Activated CD8-positive, alpha-beta memory T cell treated with anti-CD3 and anti-CD28 coated beads, Interleukin-2, amount 50 U/mL, for 24 hours (primary cell): ENCODE measurements around the gene PLEKHG1.

Experiments used
- DNase-seq: peaks from one replicate; pipeline ENCODE4 v3.0.0-alpha.2; 2020; ENCODE audit errors: extremely low read depth

PLEKHG1 gene

DNA sequence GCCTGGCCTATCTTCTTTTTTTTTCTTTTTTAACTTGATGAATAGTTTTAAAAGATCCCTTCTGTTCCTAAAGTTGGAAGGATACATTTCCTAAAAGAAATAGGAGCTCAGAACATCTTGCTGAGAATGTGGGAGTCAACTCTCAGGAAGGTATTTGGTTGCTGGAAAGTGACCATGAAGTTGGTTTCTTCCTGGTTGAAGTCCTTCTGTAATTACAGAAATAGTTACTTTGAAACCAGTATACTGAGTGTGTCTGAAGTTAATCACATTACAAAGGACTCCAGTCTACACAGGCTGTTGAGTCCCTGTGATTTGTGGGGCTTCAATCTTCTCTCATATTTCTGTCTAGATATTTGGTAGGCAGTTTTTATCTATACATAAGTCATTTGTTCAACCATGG is 9.8 kb upstream of the PLEKHG1 start:
- DNase-seq, result no peak

DNA sequence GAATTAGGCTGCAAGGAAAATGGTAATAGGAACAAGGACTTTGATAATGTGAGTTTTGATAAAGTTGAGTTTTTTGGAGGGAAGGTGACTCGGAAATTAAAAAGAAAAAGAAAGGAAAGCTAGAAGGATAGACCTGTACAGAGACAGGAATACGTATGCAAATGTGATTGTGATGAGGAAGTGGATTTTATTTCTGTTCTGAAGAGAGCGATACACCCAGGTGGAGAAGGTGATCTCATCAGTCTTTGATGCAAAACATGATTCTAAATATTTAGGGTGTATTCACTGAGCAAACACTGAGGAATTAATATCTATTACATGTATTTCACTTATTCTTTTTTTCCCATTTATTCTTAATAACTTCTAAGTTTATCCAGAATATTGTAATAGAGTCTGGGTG is 9.2 kb upstream of the PLEKHG1 start:
- DNase-seq, result no peak

DNA sequence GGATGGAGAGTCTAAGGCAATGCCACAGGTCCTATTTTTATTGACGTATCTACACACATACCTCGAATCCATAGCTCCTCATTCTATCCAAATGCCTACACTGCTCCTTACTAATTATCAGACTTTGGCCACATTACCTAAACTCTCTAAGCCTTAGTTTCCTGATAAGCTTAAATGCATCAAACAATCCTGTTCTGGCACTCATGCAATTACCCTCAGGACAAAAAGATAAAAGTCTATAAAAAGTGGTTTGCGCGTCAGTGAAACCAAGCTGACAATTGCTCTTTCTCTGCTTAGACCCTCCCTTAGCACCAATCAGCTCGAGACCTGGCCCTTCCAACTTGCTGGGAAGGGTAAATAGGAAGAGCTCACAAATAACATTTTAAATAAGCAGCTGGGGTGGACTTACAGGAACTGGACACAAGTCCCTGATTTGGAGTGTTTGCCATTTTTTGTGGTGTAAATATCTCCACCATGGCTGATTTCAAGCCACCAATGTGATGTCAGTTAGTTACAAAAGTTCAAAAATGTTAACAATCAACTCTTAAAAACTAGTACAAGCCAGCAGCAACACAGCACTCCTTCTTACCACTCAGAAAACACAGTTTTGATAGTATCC is 7.2 kb upstream of the PLEKHG1 start:
- no peak for DNase-seq

DNA sequence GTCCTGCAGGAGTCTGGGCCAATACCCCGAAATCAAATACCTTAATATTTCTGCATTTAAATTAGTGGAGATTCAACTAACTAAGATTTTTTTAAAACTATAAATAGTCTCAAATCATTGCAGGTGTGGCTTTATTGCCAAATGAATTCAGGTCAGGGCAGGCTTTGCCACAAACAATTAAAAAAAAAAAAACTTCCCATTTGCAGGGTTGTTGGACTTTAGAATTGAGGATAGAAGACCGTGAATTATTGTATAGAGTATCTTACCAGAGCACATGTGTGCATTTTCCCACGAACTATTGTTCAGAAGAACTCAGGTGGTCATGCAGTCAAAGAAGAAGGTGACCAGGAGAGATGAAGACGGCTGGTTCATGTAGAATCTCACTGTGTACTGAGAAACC is 6.6 kb upstream of the PLEKHG1 start:
- DNase-seq, result no peak

DNA sequence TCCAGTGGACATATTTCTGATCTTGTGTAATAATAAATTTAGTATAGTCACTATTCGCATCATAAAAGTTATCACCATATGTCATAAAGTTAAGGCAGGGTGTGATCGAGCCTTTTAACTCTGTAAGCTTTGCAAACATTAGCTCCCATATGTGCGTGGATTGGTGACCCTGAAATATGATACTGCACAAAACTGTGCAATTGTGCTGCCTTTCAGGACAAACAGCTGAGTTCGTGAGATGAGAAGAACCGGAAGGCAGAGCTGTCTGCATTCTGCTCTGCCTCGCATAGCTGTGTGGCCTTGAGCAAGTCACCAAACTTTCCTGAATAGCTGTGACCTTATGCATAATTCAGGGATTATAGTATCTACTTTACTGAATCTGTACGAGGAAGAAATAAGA is 3.2 kb upstream of the PLEKHG1 start:
- DNase-seq, result no peak

DNA sequence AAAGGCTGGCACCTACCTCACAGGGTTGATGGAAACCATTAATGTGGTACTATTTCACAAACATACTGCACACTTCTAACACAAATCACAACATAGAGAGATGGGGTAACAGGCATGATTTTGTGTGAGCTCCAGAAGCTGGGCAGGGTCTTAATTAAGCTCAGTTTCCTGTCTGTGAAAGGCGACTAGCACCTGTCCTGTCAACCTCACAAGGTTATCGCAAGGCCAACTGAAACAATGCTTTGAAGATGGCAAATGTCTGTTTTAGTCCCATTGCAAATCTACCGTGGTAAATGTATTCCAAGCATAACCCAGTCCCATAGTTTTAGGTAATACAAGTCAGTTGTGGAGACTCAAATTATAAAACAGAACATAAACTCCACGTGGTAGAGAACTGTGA is 1.3 kb upstream of the PLEKHG1 start:
- DNase-seq, result no peak

DNA sequence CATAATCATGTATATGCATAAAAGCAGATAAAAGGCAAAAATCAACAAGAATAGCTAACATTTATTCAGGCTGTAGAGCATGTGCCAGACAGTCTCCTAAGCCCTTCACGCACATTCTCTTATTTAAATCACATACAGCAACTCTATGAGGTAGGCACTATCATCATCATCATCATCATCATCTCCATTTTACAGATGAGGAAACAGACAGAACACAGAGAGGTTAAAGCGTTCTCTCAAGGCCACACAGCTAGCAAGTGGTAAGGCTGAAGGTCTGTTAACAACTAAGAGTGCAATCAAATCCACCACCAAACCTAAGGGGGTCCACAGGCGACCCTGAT is 857 bp upstream of the PLEKHG1 start:
- DNase-seq, result no peak

DNA sequence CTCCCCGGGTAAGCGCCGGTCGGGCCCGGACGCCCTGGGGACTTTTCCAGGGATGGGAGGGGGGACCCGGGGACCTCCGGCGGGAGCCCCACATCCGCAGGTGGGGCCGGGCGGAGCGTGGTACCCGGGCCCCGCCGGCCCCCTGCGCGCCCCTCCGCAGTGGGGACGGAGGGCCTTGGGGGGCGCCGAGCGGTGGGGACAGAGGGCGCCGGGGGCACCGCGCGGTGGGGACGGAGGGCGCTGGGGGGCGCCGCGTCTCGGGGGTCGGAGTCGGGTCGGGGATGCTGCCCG is 270 bp downstream of the PLEKHG1 start:
- no peak for DNase-seq

DNA sequence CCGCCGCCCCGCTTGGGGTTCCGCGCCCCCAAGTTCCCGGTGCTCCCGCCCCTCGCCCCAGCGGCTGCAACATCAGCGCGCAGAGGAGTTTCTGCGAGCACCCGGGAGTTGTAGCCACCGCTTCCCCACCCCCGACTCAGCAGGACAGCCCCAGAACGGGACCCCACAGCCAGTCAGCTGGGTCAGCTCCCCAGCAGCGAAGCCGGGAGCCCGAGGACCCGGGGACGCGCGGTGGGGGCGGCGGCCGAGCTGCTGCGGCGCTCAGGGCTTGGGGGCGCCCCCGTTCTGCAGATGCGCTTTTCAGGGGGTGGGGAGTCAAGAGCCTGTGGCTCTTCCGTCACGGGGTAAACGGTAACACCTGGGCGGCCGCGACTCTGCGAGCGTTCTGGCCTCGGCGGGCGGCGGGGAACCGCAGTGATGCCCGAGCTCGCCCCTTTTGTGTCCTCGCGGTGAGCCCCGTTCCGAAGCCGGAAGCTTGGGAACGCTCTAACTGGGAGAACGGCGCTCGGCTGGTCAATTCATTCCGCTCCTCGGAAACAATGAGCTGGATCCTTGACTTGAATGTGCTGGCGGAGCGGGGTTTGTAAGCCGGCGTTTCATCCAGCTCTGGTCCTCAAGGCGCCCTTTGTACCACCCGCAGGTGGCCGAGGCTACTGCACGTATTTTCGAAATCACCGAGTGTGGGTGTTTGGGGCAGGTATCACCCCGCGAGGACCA is 774 bp downstream of the PLEKHG1 start:
- peak; percentile 15 for DNase-seq

DNA sequence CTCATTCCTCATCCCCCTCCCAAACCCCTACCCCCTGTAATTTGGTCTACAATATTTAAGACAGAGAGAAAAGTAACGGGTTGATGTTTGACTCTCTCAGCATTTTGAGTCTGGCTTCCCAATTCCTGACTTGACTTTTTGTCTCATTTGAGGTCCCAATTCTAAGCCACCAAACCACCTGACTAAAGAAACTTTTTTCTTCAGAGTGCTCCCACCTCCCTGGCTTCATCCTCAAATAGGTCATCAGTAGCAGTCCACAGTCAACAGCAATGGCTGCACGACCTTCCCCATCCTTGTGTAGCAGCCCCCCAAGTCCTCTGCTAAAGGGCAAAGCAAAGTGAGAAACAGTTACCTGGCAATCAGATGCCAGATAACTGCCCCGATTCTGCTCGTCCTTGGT is 1.8 kb downstream of the PLEKHG1 start:
- no peak for DNase-seq

DNA sequence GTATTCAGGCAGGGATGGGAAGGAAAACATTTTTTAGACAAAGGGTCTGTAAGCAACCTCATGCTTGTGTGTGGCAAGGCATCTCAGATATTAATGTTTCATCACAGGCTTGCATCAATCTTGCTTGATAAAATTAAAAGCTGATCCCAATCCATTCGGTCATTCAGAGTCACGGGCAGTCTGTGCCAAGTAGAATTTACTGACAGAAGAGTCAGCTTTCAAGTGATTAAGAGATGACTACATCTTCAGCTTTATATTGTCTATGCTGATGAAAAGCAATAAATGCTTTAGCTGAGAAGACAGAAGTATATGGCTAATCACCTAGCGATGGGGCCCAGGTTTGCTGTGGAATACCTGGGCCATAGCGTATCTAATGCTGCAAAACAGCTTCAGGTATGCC is 3.5 kb downstream of the PLEKHG1 start:
- DNase-seq, result no peak

DNA sequence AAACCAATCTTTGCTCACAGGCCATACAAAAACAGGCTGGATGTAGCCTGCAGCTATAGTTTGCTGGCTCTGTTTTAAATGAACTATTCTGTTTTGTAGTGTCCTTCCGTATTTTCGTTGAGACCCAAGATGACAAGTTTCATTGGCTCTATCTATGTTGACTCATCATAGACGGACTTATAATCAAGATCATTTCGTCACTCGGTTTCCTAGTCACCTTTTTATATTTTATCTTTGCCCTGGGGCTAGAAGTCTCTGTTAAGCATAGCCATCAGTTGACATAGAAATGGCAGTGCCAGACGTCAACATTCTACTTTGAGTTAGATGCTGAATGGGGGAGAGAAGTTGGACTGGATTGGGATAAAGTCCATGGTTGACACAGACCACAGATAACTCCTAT is 4.8 kb downstream of the PLEKHG1 start:
- DNase-seq, result no peak

DNA sequence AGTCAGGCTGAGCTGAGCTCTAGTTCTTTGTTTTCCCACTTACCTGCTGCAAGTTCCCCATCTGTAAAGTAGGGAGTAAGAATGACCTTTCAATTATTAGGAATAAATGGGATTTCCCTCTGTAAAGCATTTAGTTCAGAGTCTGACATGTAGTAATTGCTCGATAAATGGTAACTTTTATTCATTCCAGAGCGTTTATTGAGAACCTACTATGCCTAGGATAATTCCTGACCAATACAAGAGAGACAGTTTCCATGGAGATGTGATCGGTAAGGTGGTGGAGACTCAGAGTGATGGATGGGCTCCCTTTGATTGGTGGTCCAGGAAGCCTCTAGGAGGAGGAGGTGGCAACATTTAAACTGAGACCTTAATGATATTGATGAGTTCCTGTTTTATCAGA is 5.6 kb downstream of the PLEKHG1 start:
- no peak for DNase-seq

DNA sequence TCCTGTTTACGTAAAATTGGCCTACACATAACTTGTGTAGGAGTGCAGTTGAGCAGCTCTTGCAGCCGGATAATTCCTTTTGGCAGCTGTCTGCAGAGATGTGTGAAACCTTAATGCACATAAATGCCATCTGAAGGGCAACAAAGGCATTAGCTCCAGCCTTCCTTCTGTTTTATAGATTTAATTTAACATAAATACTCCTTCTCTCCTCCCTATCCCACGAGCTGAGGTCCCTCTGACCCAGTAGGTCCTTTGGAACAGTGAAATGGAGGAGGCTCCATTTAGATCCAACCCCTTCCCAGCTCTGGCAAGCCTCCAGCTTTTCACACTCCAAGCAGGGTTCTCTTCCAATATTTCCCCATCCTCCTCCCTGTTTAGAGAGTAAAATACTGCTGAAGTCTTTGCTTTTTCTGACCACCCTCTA is 6.5 kb downstream of the PLEKHG1 start:
- no peak for DNase-seq

DNA sequence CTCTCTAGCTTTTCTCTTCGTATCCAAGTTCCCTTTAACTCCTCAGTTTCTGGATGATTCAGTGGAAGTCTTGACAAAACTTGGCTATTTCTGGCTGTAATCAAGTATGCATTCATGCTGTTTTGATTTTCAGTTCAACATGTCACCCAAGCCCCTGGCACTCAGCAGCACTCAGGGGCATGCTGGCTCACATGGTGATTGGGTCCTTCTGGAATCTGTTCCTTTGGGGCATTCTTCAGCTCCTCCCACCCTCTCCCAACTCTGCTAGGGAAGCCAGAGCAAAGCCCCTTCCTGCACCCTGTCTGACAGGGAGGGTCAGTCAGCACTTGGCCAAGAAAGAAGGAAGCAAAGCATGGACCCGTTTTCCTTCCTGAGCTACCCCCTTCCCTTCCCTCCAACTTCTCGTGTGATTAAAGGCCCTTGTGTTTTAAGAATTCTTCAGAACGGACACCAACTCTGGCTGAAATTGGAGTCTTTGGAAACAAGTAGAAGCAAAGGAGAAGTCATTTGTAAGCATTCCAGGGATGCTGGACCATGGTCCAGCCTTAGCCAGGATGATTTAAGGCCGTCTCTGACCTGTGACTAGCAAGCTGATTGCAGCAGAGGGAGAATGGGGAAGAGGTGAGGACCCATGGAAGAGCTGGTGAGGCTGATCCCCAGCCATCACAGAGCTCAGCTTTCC is 7.1 kb downstream of the PLEKHG1 start:
- DNase-seq, result no peak

DNA sequence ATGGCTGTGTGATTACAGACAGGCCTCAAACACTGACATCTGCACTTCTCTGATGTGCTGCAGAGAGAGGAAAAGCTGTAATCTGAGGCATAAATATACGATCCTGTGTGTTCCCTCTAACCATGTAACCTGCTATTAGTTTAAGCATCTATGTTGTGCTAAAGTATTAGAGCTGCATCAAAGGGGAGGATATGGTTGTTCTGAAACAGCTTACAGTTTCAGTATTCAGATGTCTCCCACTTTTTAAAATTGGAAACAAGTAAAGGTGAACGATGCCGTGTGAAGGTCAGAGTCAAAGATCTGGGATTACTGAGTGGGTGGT is 7.6 kb downstream of the PLEKHG1 start:
- no peak for DNase-seq

DNA sequence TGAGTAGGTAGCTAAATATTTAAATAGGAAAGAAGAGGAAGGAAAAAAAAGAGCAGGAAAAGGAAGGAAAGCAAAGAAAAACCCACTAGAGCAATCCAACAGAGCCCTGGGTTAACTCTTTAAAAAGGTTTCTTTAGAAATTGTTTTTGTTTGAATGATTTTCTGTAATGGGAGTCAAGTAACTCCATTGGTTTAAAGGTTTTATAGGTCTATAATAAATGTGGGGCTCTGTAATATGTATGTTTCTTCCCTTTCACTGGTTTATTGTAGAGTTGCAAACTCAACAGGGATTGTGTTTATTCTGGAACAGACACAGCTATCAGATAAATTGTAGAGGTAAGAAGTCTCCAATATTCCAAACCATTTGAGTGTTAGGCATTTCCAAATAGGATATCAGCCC is 10.9 kb downstream of the PLEKHG1 start:
- DNase-seq, result no peak

DNA sequence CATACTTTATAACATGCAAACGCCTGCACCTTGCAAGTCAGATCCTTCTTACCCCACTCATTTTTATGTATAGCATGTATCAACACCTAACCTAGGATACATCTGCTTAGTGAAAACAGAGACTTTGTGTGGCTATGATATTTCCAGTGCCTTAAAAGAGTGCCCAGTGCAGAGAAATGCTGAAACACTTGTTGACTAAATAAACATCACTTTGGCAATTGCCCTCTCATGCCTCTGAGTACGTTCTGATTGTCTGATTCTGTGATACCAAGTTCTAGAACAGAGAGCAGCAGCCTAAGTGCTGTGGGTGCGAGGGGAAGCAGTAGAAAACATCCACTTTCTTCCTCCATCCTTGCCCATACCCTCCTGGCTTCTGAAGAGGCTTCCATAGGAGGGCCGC is 13.6 kb downstream of the PLEKHG1 start:
- DNase-seq, result no peak

DNA sequence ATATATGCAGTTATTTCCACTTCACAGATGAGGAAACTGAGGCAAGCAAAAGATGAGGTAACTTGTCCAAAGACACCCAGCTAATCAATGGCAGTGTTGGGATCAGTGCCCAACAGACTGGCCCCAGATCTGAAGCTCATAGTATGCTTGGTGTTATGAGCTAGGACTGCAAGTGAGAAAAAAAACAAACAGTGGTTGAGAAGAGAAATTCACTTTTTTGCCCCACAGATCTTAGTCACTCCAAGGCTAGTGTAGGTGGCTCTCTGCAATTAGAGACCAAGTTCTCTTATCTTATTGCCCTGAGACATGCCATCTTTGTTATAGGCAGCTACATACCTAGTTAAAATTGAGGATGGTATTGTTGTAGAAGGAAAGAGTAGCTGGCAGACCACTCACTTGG is 16.3 kb downstream of the PLEKHG1 start:
- DNase-seq, result no peak

DNA sequence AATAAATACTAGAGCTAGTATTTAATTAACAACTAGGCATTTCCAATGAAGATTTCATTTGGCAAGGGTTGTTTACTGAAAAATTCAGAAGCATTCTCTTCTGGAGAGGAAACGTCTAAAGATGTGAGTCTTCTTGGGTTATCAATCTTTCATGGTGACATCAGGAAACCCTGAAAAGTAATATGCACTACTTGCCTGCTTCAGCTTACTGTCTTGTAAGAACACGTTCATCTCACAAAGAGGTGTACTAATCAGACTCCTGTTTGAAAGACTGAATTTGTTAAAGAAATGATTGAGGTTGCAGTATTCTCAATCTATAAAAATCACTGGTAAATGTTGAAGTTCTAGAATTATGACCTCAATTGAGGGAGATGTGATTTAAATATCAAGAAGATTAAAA is 16.9 kb downstream of the PLEKHG1 start:
- no peak for DNase-seq

DNA sequence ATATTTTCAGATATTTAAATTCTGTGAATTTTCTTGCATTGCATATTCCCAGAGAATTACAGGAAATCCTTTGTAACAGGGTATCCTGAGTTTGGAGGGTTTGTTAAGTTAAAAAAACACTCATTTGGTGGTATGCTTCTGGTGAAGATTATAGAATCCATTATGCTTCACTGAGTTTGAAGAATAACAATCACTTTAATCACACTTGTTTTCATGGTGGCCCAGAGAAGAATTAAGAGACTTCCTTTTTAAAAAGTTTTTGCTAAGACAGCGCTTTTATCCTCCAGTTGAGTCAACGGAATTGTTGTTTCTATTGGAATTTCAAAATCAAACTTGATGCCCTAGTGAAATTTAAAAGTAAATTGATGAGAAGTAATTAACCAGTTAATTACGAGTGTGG is 17.4 kb downstream of the PLEKHG1 start:
- no peak for DNase-seq

DNA sequence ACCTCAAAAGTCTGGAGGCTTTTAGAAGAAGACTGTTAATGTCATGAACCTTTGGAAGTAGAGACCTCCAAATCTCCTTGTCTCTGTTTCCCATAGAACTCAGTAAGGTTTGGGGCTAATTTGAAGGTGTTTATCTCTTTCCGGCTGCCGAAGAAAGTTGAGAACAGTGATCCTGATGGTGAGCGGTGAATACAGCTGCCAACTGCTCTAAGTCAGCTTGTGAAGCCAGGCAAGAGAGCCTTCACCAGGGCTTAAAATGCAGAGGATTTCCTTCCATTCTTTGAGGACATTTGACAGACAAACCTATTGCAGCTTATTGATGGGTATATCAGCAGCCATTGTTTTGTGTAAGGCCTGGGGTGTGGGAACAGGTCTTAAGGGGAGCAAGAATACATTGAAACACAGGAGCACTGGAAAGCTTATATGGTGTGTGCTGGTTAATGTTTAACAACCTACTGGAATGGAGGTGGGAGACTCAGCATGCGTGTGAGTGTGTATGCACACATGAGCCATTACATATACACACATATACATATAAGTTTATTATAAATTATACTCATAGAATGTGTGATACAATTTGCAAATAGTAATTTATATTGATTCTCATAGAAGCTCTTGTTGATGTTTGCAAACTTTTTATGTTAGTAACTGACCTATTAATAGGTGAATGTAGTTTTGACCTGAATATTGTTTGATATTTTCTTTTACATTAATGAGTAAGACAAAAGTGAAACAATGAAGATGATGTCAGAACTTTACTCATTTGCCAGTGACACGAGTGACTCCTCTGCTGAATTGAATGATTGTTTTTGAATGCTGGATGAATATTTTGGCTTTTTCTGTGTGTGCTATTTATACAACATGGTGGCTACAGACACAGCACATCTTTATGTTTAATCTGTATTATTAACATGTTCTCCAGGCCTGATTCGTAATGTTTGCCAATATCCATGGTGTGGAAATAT is 18.1 kb downstream of the PLEKHG1 start:
- no peak for DNase-seq

DNA sequence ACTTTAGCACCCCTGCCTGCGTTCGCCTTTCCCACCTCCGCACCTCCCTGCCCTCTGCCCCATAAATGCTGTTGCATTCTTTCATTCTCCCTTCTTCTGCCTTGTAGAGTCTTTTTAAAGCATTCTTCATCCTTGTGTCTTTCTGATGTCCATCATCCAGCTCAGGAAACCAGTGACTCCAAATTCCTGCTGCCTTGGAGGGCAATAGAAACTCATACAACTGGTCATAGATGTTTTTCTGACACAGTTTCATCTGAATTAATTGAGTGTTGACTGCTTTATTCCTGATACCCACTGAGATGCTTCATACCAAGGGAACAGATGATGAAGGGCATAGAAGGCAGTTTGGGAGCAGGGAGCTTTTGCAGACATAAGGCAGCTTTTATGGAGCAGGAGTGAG is 19.6 kb downstream of the PLEKHG1 start:
- no peak for DNase-seq
